Spleen (tissue), 11 donors: Measurements from ENCODE around the gene SPHK1. TPM values are rescaled to one million over a fixed set of nuclear protein-coding genes. Genes with fewer than 3 reads are reported as not detected.
A peak's percentile ranks its signal among the peaks of the same experiment; 100 is the strongest.
"Not testable (repeated sequence)": the region's sequence is repeated elsewhere in the genome, so short reads cannot be mapped to it uniquely, and the experiment has no call there.

Experiments used
- DNase-seq: peaks from one replicate; pipeline ENCODE4 v3.0.0-alpha.2; 2020
- H3K27ac ChIP-seq, 8 donors: fragments of 200-600 bp; sonication (generic) in 7 of 8; 1 replicate in 4 of 8; 2 replicates in 4 of 8; pipeline versions ENCODE4 v1.5.0 to v1.8.0; 2016 to 2021; ENCODE audit warnings: inconsistent platforms in 4 of 8, mild to moderate bottlenecking in 4 of 8, moderate library complexity in 1 of 8
- H3K27me3 ChIP-seq, 7 donors: fragments of 200-600 bp; sonication (generic) in 6 of 7; replicated peaks in 1 of 7; 1 replicate in 4 of 7; 2 replicates in 3 of 7; pipeline versions ENCODE4 v1.5.0 to v1.8.0; 2016 to 2021; ENCODE audit warnings: inconsistent platforms in 3 of 7, mild to moderate bottlenecking in 1 of 7
- H3K36me3 ChIP-seq, 6 donors: fragments of 200-600 bp; sonication (generic) in 5 of 6; 1 replicate in 4 of 6; 2 replicates in 2 of 6; pipeline versions ENCODE4 v1.5.0 to v1.8.0; 2016 to 2021; ENCODE audit warnings: inconsistent platforms in 2 of 6
- H3K4me1 ChIP-seq, 6 donors: fragments of 200-600 bp; sonication (generic) in 5 of 6; 1 replicate in 3 of 6; 2 replicates in 3 of 6; pipeline versions ENCODE4 v1.5.0 to v1.8.0; 2016 to 2021; ENCODE audit warnings: inconsistent platforms in 3 of 6
- H3K4me3 ChIP-seq, 8 donors: fragments of 200-600 bp; sonication (generic) in 7 of 8; 1 replicate in 4 of 8; 2 replicates in 4 of 8; pipeline versions ENCODE4 v1.5.0 to v1.8.0; 2016 to 2021; ENCODE audit warnings: inconsistent platforms in 4 of 8, mild to moderate bottlenecking in 4 of 8, moderate library complexity in 2 of 8
- H3K9me3 ChIP-seq, 8 donors: fragments of 200-600 bp; sonication (generic) in 7 of 8; 1 replicate in 4 of 8; 2 replicates in 4 of 8; pipeline versions ENCODE4 v1.5.0 to v1.8.0; 2016 to 2021; ENCODE audit warnings: inconsistent platforms in 4 of 8
- POLR2A ChIP-seq, 3 donors: fragments of 450-650 bp; IDR thresholded peaks; one replicate each; pipeline ENCODE4 v1.5.1; 2017; ENCODE audit warnings: antibody characterized with exemption in 3 of 3, mild to moderate bottlenecking in 1 of 3
- POLR2AphosphoS5 ChIP-seq, 3 donors: sonication (generic); formaldehyde crosslinking; IDR thresholded peaks; one replicate each; pipeline ENCODE4 v1.5.1; 2017; ENCODE audit warnings: antibody characterized with exemption in 3 of 3
- WGBS, 5 donors: extraction: QIAGEN DNeasy Blood & Tissue Kit in 3 of 5; methylation state at CpG; one replicate each; pipeline versions ENCODE4 v1.1.5 to v1.1.7; 2013 to 2018; 5-methylcytosine and 5-hydroxymethylcytosine counted together
- intact Hi-C: fragments of 100-400 bp; cut with DNase I; formaldehyde crosslinking; loops from one replicate; pipeline ENCODE4 v1.15.0; 2023; ENCODE audit warnings: low total_unique reads
- polyA plus RNA-seq, 3 donors: library from polyadenylated mRNA; stranded (reverse); fragments of 200-250 nt; gene quantifications; one replicate each; pipeline ENCODE4 v1.2.1, GENCODE V29; 2013
- total RNA-seq, 7 donors: library from RNA; depleted of rRNA in 3 of 7; stranded (reverse); fragments of >200 nt in 3 of 7; fragmentation: NEBNext Ultra II Directional in 4 of 7; extraction: Animal tissue kit (Norgen Biotek cat#: 25700) in 4 of 7; gene quantifications; one replicate each; pipeline versions ENCODE4 v1.1.0 to v1.2.1, GENCODE V29; 2016 to 2021
- TF ChIP-seq, protein P1 (sequence below), 11 experiments: fragments of 200-600 bp in 7 of 11; fragments of 450-650 bp in 4 of 11; sonication (generic) in 4 of 11; IDR thresholded peaks in 8 of 11; conservative IDR thresholded peaks in 3 of 11; 1 replicate in 7 of 11; 2 replicates in 4 of 11; pipeline versions ENCODE4 v1.4.0 to v1.8.0; 2016 to 2021; ENCODE audit warnings: antibody characterized with exemption in 11 of 11, inconsistent platforms in 4 of 11, mild to moderate bottlenecking in 1 of 11
- donor health status: healthy with polysubstance abuse.
- donor health status: DM: no; HTN: no; CAD: no; lungs with moderate emphysema.
- donor health status: DM: no; HTN: no; CAD: no.
- donor health status: Bipolar disorder and iron deficiency.
- donor health status: healthy.
- donor health status: DM: no; HTN: no; CAD: no.
- donor health status: DM: yes; HTN: yes; CAD: no.

SPHK1 gene
- total and polyA plus RNA-seq, 10 donors: 3.7 to 11.4 (median 6.0) TPM

DNA sequence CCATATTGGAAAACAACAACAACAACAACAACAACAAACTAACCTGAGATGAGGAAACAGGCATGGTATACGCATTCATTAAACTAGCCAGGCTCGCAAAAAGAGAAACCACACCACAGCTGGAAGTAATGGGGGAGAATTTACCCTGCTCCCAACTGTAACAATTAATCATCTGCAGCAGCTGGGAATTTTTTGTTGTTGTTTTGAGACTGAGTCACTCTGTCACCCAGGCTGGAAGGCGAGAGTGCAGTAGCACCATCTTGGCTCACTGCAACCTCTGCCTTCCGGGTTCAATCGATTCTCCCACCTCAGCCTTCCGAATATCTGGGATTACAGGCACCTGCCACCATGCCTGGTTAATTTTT, 47.0 kb upstream of the SPHK1 start:
- WGBS, 5 donors: 86 to 95% (median 92%) methylated on average over 6 of the region's 6 CpGs
- TF ChIP-seq POLR2A (IDR thresholded peaks at IDR 0.05) (no peak), POLR2AphosphoS5 (IDR thresholded peaks at IDR 0.05) (no peak)
- TF ChIP-seq, protein P1, sequence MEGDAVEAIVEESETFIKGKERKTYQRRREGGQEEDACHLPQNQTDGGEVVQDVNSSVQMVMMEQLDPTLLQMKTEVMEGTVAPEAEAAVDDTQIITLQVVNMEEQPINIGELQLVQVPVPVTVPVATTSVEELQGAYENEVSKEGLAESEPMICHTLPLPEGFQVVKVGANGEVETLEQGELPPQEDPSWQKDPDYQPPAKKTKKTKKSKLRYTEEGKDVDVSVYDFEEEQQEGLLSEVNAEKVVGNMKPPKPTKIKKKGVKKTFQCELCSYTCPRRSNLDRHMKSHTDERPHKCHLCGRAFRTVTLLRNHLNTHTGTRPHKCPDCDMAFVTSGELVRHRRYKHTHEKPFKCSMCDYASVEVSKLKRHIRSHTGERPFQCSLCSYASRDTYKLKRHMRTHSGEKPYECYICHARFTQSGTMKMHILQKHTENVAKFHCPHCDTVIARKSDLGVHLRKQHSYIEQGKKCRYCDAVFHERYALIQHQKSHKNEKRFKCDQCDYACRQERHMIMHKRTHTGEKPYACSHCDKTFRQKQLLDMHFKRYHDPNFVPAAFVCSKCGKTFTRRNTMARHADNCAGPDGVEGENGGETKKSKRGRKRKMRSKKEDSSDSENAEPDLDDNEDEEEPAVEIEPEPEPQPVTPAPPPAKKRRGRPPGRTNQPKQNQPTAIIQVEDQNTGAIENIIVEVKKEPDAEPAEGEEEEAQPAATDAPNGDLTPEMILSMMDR (IDR thresholded peaks at IDR 0.05 in 8 of 11, conservative IDR thresholded peaks at IDR 0.05 in 3 of 11): no peak
- Histone ChIP-seq H3K36me3 (peaks cover 0 to 27% (median 9%) of the 10 kb centered on the region in 6 donors), H3K4me3 (no peak overlapping the region), H3K27me3 (no peaks in the 10 kb centered on the region), H3K4me1 (peaks cover 0 to 2% (median 0%) of the 10 kb centered on the region in 6 donors), H3K27ac (no peak overlapping the region), H3K9me3 (no peaks in the 10 kb centered on the region)
- no peak for DNase-seq
- intact Hi-C loops: no loop called here

DNA sequence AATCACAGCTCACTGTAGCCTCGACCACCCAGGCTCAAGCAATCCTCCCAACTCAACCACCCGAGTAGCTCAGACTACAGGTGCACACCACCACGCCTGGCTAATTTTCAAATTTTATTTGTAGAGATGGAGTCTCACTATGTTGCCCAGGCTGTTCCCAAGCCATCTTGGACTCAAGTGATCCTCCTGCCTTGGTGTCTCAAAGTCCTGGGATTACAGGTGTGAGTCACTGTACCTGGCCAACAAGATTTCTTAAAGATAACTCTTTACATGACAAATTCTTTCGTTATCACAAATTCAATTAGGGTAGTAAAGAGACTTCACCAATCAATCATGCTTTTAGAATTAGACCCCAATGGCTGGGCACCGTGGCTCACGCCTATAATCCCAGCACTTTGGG, 43.1 kb upstream of the SPHK1 start:
- no peaks in the 10 kb centered on the region for H3K27me3 ChIP-seq
- H3K36me3 ChIP-seq: peaks cover 0 to 67% (median 36%) of the 10 kb centered on the region in 6 donors
- no peak for DNase-seq
- intact Hi-C loops: no loop called here
- H3K9me3 ChIP-seq: no peaks in the 10 kb centered on the region
- TF ChIP-seq, protein P1 (IDR thresholded peaks at IDR 0.05 in 8 of 11, conservative IDR thresholded peaks at IDR 0.05 in 3 of 11): no peak
- TF ChIP-seq POLR2AphosphoS5 (IDR thresholded peaks at IDR 0.05): no peak
- no peak for TF ChIP-seq POLR2A (IDR thresholded peaks at IDR 0.05)
- no peak overlapping the region for H3K4me3 ChIP-seq
- no peaks in the 10 kb centered on the region for H3K4me1 ChIP-seq
- H3K27ac ChIP-seq: no peak overlapping the region
- WGBS, 5 donors: 92 to 99% (median 95%) methylated on average over 6 of the region's 6 CpGs

DNA sequence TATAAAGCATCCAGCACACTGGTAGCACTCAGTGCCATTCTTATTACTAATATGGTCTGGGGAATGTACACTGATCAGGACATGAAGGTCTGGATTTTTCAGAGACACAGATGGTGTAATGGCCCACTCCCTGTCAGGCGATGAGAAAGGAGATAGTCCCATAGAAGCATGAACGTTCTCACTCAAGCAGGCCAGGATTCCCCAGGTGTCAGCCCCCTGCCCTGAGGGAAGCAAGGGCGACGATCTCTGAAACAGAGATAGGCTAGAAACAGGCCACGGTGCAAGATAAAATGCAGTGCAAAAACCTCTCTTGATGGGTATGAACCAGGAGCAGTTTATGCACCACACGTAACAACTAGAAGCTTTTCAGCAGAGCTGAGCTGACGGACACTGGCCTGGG, 41.3 kb upstream of the SPHK1 start:
- H3K27ac ChIP-seq: no peak overlapping the region
- intact Hi-C loops: no loop called here
- peak; percentile 22 for DNase-seq
- H3K36me3 ChIP-seq: peaks cover 0 to 85% (median 48%) of the 10 kb centered on the region in 6 donors
- no peak overlapping the region for H3K4me3 ChIP-seq
- TF ChIP-seq POLR2A (IDR thresholded peaks at IDR 0.05) (no peak), POLR2AphosphoS5 (IDR thresholded peaks at IDR 0.05) (no peak)
- TF ChIP-seq, protein P1 (IDR thresholded peaks at IDR 0.05 in 8 of 11, conservative IDR thresholded peaks at IDR 0.05 in 3 of 11): no peak
- H3K9me3 ChIP-seq: no peaks in the 10 kb centered on the region
- H3K4me1 ChIP-seq: no peaks in the 10 kb centered on the region
- WGBS, 5 donors: 96 to 99% (median 96%) methylated on average over 7 of the region's 7 CpGs
- H3K27me3 ChIP-seq: no peaks in the 10 kb centered on the region

DNA sequence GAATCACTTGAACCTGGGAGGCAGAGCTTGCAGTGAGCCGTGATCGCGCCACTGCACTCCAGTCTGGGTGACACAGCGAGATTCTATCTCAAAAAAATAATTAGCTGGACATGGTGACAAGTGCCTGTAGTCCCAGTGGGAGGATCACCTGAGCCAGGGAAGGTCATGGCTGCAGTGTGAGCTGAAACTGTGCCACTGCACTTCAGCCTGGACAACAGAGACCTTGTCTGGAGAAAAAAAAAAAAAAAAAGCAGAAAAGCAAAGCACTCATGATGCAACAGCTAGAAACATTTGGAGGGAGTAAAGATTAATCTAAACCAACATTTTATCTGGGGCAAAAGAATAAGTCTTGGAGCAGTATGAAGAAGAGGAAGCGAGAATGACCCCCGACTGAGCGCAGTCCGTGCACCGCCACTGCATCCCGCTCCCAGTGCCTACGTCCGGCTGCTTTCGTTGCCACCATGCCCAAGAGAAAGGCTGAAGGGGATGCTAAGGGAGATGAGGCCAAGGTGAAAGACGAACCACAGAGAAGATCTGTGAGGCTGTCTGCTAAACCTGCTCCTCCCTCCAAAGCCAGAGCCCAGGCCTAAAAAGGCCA, 38.9 kb upstream of the SPHK1 start:
- 90 to 94% (median 92%) methylated on average over 14 of the region's 14 CpGs for WGBS, 5 donors
- no peaks in the 10 kb centered on the region for H3K27me3 ChIP-seq
- H3K4me1 ChIP-seq: no peaks in the 10 kb centered on the region
- no peak overlapping the region for H3K4me3 ChIP-seq
- no peak overlapping the region for H3K27ac ChIP-seq
- peak; percentile 22 for DNase-seq
- intact Hi-C loops: no loop called here
- no peak for TF ChIP-seq POLR2A (IDR thresholded peaks at IDR 0.05)
- no peak for TF ChIP-seq POLR2AphosphoS5 (IDR thresholded peaks at IDR 0.05)
- TF ChIP-seq, protein P1 (IDR thresholded peaks at IDR 0.05 in 8 of 11, conservative IDR thresholded peaks at IDR 0.05 in 3 of 11): no peak
- peaks cover 0 to 84% (median 51%) of the 10 kb centered on the region in 6 donors for H3K36me3 ChIP-seq
- no peaks in the 10 kb centered on the region for H3K9me3 ChIP-seq

DNA sequence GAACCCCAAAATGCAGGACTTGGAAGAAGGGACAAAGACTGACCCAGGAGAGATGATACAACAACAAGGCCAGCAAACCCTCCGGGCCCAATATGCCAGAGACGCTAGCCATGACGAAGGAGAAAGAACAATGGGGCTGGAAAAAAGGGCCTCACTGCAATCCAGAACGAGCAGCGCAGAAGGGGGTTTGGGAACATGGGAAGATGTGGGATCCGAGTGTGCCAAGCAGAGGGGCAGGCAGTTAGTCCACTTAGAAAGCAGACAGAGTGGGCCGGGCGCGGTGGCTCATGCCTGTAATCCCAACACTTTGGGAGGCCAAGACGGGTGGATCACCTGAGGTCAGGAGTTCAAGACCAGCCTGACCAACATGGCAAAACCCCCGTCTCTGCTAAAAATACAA, 37.5 kb upstream of the SPHK1 start:
- WGBS, 5 donors: 93 to 97% (median 96%) methylated on average over 11 of the region's 11 CpGs
- H3K4me3 ChIP-seq, H3K27ac ChIP-seq, H3K4me1 ChIP-seq, intact Hi-C loops, H3K27me3 ChIP-seq, H3K9me3 ChIP-seq, DNase-seq: not testable (repeated sequence)
- H3K36me3 ChIP-seq: peaks cover 0 to 69% (median 47%) of the 10 kb centered on the region in 6 donors
